Gastroesophageal sphincter (tissue), 2 donors: ENCODE measurements around the gene SLC35C1.

ENCODE experiments used
- POLR2A ChIP-seq, 2 donors: fragments of 450-650 bp; IDR thresholded peaks; one replicate each; pipeline ENCODE4 v1.6.1; 2017; ENCODE audit warnings: antibody characterized with exemption in 2 of 2, mild to moderate bottlenecking in 2 of 2, moderate library complexity in 1 of 2
- POLR2AphosphoS5 ChIP-seq: sonication (generic); formaldehyde crosslinking; IDR thresholded peaks from one replicate; pipeline ENCODE4 v1.6.1; 2017; ENCODE audit warnings: antibody characterized with exemption

- TF ChIP-seq POLR2AphosphoS5, result no peak
- TF ChIP-seq POLR2A (IDR thresholded peaks at IDR 0.05), result no peak
These were observed 36.5 kb upstream of the SLC35C1 start for GRCh38 chr11:45768486-45768885.
